ENCODE results near the gene CAPZB.

DNA sequence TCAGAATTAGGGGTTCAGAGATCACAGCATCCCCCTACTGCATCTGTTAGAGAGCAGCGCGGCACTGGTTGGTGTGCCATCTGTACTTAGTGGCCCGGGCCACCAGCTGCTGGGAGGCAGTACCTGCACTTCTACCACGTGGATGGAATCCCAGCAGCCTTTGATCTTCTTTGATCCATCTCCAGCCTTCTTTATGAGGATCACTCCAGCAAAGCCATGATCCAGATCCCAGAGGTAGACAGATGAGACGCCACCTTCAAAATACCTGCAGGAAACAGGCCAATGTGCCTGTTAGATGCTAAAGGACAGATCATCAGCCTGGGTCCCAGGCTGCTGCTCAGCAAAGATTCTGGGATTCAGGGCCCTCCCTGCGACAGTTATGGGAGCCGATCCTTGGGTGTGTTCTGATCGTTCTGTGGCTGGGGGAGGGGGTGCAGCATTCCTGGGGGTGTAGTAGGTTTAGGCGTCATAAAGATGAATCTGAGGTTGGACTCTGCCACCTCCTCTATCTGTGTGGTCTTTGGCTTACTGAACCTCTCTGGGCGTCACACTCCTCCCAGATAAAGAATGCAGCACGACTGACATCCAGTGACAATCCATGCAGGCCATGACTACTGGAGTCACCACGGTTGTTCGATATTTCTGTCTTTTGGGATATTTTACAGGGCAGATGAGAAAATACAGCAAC lies 127.9 kb downstream of the CAPZB start:
- TF ChIP-seq EZH2 (optimal IDR thresholded peaks at IDR 0.05; ENCODE audit: low read depth, low read length) (no peak), EZH2phosphoT487 (IDR thresholded peaks at IDR 0.05; ENCODE audit: low read length) (no peak)
- TF ChIP-seq, protein P1, sequence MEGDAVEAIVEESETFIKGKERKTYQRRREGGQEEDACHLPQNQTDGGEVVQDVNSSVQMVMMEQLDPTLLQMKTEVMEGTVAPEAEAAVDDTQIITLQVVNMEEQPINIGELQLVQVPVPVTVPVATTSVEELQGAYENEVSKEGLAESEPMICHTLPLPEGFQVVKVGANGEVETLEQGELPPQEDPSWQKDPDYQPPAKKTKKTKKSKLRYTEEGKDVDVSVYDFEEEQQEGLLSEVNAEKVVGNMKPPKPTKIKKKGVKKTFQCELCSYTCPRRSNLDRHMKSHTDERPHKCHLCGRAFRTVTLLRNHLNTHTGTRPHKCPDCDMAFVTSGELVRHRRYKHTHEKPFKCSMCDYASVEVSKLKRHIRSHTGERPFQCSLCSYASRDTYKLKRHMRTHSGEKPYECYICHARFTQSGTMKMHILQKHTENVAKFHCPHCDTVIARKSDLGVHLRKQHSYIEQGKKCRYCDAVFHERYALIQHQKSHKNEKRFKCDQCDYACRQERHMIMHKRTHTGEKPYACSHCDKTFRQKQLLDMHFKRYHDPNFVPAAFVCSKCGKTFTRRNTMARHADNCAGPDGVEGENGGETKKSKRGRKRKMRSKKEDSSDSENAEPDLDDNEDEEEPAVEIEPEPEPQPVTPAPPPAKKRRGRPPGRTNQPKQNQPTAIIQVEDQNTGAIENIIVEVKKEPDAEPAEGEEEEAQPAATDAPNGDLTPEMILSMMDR (IDR thresholded peaks at IDR 0.05; ENCODE audit: low read length): no peak
